IPS-20b (cell line): ENCODE data around the gene RIN3.

ENCODE experiments used
- H3K27ac ChIP-seq: one replicate; pipeline ENCODE4 v1.5.1; 2013; ENCODE audit warnings: low read length
- H3K27me3 ChIP-seq: 2 replicates; pipeline ENCODE4 v1.6.1; 2013; ENCODE audit warnings: mild to moderate bottlenecking, low read length, inconsistent platforms; ENCODE audit not compliant: insufficient read depth
- H3K36me3 ChIP-seq: 2 replicates; pipeline ENCODE4 v1.6.1; 2013; ENCODE audit warnings: low read depth, mild to moderate bottlenecking, inconsistent platforms, low read length, moderate library complexity; ENCODE audit not compliant: insufficient read depth
- H3K4me1 ChIP-seq: 2 replicates; pipeline ENCODE4 v1.6.1; 2013; ENCODE audit warnings: mild to moderate bottlenecking, control low read depth, inconsistent platforms, low read length, moderate library complexity; ENCODE audit not compliant: insufficient read depth
- H3K4me3 ChIP-seq: 2 replicates; pipeline ENCODE4 v1.5.1; 2013; ENCODE audit warnings: mild to moderate bottlenecking, low read length, inconsistent platforms
- H3K9ac ChIP-seq: 2 replicates; pipeline ENCODE4 v1.6.1; 2013; ENCODE audit warnings: low read depth, mild to moderate bottlenecking, inconsistent platforms, low read length, moderate library complexity
- H3K9me3 ChIP-seq: 2 replicates; pipeline ENCODE4 v1.6.1; 2013; ENCODE audit warnings: mild to moderate bottlenecking, low read depth, low read length, inconsistent platforms; ENCODE audit not compliant: insufficient read depth

Gene RIN3

DNA sequence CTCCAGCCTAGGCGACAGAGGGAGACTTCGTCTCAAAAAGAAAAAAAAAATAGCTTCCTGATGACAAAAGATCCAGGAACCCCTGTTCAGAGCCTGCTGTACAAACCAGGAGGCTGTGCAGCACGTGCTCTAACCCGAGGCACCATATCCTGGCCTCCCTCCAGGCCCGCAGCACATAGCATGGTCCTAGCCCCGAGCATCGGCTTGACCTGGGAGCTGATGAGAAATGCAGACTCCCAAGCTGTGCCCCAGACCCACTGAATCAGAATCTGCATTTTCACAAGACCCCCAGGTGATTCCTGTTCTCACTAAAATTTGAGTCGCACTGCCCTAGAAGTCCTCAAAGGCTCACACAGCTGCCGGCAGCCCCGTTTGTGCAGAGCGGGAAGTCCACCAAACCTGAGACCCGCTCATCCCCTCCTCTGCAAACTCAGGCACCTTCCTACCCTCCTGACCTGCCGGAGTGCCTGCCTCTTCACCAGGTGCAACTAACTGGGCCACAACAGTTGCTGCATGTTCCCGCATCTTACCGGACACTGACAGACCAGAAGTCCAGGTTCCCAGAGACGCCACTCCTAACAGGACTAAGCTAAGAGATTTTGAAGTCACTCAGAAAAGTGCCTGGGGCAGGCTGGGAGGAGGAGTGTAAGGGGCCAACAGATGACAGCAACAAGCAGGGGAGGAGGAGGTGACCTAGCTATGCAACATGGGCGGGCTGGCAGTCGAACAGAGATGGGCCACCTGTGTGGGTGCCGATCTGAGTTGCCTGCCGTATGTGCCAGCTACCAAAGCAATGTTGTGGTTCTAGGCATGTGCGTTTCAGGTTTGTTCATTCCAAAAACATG is 24.0 kb upstream of the RIN3 start:
- Histone ChIP-seq H3K27me3 (no peaks in the 10 kb centered on the region; the same call in 1 of the 2 replicates), H3K4me3 (no peak overlapping the region), H3K9ac (no peak overlapping the region), H3K9me3 (no peaks in the 10 kb centered on the region), H3K27ac (no peak overlapping the region), H3K4me1 (peaks cover 5% of the 10 kb centered on the region; the same call in 1 of the 2 replicates), H3K36me3 (no peaks in the 10 kb centered on the region)

DNA sequence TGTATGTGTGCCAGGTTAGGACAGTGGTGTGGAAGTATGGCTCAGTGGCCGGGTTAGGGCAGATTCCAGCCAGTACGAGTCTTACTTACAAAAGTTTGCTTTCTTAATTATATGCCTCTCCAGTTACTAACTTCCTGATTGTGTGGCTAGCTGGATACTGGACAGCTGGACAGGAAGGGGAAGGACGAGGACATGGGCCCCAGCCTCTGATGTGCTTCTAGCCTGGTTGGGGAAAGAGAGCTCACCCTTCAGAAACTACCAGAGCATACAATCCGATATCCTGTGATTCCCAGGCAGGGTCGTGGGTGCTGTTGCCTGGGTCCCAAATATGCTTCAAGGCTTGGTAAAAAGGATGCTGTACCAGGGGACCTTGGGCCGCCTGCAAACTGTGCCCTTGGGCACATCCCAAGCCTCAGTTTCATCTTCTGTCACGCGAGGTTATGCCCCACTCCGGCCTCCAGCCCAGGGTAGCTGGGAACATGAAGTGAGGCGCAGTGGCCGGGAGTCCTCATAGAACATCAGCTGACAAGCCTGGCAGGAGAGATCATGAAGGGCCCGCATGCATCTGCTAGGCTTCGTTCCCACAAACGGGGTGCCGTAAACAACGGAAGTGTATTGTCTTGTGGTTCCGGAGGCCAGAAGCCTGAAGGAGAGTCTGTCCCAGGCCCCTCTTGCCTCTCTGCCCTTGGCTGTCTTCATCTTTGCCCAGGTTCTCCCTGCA is 23.2 kb upstream of the RIN3 start:
- no peaks in the 10 kb centered on the region for H3K9me3 ChIP-seq
- H3K4me1 ChIP-seq, result peaks cover 5% of the 10 kb centered on the region; the same call in 1 of the 2 replicates
- no peak overlapping the region for H3K4me3 ChIP-seq

DNA sequence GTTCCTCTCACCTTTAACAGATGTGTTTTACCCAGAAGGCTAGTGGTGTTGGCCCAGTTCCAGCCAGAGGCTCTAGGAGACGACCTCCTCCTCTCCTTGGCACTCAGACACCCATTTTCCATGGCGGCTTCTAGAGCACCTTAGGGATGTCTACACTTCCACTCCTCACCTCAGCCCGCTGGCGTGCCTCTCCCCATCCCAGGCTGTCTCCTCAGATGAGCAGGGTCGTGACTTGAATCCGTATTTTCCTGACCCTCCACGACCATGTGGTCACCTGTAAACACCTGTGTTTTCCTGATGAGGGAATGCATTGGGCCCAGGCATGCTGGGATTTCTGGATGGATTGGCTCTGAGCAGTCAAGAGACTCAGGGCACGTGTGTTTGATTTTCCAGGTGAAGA is 21.8 kb upstream of the RIN3 start:
- H3K9ac ChIP-seq, result no peak overlapping the region
- H3K36me3 ChIP-seq, result no peaks in the 10 kb centered on the region
- H3K27me3 ChIP-seq, result no peaks in the 10 kb centered on the region; the same call in 1 of the 2 replicates
- H3K4me3 ChIP-seq, result no peak overlapping the region
- peaks cover 5% of the 10 kb centered on the region; the same call in 1 of the 2 replicates for H3K4me1 ChIP-seq
- H3K9me3 ChIP-seq, result no peaks in the 10 kb centered on the region
- no peak overlapping the region for H3K27ac ChIP-seq

More for the DNA sequence above, 23.2 kb upstream of the RIN3 start:
- no peaks in the 10 kb centered on the region; the same call in 1 of the 2 replicates for H3K27me3 ChIP-seq
- H3K27ac ChIP-seq, result no peak overlapping the region
- H3K36me3 ChIP-seq, result no peaks in the 10 kb centered on the region
- no peak overlapping the region for H3K9ac ChIP-seq

DNA sequence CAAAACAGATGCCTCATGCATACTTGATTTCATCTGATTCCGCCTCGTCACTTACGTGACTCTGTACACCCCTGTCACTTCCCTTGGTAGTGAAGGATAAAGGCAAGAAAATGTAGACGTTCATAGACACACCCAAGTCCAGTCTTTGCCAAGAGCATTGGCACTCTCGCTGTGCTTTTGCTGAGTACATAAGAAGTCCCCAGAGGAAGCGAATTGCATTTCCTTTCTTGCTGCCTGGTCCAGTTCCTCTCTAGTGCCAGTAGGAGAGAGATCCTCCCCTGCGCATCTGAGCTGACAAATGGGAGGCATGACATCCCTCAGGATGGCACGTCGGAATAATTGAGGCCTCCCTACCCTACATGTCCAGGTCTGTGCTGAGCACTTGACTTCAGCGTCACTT is 21.3 kb upstream of the RIN3 start:
- no peaks in the 10 kb centered on the region for H3K9me3 ChIP-seq
- H3K27me3 ChIP-seq, result no peaks in the 10 kb centered on the region; the same call in 1 of the 2 replicates
- H3K36me3 ChIP-seq, result no peaks in the 10 kb centered on the region
- no peak overlapping the region for H3K27ac ChIP-seq
- H3K4me1 ChIP-seq, result peaks cover 5% of the 10 kb centered on the region; the same call in 1 of the 2 replicates
- H3K4me3 ChIP-seq, result no peak overlapping the region
- H3K9ac ChIP-seq, result no peak overlapping the region

DNA sequence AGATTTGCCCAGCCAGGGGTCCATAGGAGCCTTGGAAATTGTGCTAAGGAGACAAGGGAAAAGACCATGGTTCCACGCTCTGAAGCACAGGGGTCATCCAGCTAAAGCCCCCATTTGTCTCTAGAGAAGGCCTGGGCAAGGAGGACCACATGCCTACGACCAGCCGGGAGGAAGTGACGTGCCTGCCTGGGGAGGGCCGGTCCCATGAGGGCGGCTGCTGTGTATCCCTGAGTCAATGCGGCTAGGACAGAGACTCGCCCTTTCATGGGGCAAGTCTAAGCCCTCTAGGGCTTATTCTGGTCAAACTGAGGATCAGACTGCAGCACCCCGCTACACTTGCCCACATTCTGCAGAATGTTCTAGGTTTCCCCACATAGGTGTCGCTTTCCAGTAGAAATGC is 20.6 kb upstream of the RIN3 start:
- H3K4me1 ChIP-seq, result no peaks in the 10 kb centered on the region; the same call in 1 of the 2 replicates
- H3K27ac ChIP-seq, result no peak overlapping the region
- no peaks in the 10 kb centered on the region for H3K9me3 ChIP-seq
- H3K4me3 ChIP-seq, result no peak overlapping the region
- no peaks in the 10 kb centered on the region; the same call in 1 of the 2 replicates for H3K27me3 ChIP-seq
- no peaks in the 10 kb centered on the region for H3K36me3 ChIP-seq
- no peak overlapping the region for H3K9ac ChIP-seq

DNA sequence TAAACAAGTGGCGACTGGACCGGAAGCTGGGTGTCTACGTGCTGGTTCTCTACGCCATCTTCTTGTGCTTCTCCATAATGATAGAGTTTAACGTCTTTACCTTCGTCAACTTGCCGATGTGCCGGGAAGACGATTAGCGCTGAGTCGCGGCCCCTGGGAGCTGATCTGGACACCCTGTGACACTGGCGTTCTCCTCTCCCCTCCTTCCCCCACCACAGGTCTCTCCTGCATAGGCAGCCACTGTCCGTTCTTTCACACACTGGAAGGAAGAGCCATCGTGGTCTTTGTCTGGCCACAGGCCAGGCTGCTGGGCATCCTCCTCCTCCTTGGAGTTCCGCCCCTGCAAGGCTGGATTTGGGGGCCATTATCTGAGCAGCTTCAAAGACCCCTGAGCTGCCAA is 20.1 kb upstream of the RIN3 start:
- Histone ChIP-seq H3K4me1 (no peaks in the 10 kb centered on the region; the same call in 1 of the 2 replicates), H3K9ac (no peak overlapping the region), H3K9me3 (no peaks in the 10 kb centered on the region), H3K36me3 (no peaks in the 10 kb centered on the region), H3K27ac (no peak overlapping the region), H3K4me3 (no peak overlapping the region), H3K27me3 (no peaks in the 10 kb centered on the region; the same call in 1 of the 2 replicates)

DNA sequence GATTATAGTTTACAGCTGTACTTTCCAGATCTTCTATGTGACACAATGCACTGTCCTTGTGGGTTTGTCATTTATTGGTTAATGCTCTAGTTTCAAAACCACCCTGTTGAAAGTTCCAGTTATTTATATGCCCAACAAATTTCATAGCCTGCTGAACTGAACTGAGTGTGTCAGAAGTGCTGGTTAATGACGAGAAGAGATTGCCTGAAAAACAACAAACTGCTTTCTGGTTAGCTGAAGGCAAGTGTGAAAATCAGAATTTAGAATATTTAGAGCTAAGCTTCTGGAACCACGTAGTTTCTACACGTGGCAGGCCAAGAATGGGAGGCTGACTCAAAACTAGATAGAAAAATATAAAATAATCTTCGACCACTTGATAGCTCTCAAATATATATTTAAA is 19.1 kb upstream of the RIN3 start:
- Histone ChIP-seq H3K4me3 (no peak overlapping the region), H3K27ac (no peak overlapping the region), H3K27me3 (no peaks in the 10 kb centered on the region; the same call in 1 of the 2 replicates)

DNA sequence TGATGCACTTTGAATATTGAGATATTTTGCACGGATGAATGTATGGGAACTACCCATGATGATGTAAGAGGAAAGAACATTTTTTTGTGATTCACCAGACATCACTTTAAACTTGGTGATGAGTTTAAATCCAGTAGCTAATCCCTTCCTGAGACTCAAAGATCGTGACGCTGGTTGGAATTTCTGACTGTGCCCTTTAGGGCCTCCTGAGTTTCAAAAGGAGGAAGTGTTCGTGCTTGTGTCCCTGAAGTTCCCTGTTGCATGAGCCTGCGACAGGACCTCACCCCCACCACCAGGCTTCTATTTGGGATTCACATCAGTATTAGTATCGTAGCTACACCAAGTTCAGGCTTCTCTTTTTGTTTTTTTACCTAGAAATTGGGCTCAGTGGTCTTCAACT is 18.6 kb upstream of the RIN3 start:
- no peak overlapping the region for H3K4me3 ChIP-seq
- H3K36me3 ChIP-seq, result no peaks in the 10 kb centered on the region
- H3K9me3 ChIP-seq, result no peaks in the 10 kb centered on the region
- H3K27me3 ChIP-seq, result no peaks in the 10 kb centered on the region; the same call in 1 of the 2 replicates
- no peaks in the 10 kb centered on the region; the same call in 1 of the 2 replicates for H3K4me1 ChIP-seq
- no peak overlapping the region for H3K9ac ChIP-seq
- H3K27ac ChIP-seq, result no peak overlapping the region

More for the DNA sequence above, 19.1 kb upstream of the RIN3 start:
- no peaks in the 10 kb centered on the region for H3K36me3 ChIP-seq
- no peaks in the 10 kb centered on the region for H3K9me3 ChIP-seq
- H3K9ac ChIP-seq, result no peak overlapping the region
- no peaks in the 10 kb centered on the region; the same call in 1 of the 2 replicates for H3K4me1 ChIP-seq

DNA sequence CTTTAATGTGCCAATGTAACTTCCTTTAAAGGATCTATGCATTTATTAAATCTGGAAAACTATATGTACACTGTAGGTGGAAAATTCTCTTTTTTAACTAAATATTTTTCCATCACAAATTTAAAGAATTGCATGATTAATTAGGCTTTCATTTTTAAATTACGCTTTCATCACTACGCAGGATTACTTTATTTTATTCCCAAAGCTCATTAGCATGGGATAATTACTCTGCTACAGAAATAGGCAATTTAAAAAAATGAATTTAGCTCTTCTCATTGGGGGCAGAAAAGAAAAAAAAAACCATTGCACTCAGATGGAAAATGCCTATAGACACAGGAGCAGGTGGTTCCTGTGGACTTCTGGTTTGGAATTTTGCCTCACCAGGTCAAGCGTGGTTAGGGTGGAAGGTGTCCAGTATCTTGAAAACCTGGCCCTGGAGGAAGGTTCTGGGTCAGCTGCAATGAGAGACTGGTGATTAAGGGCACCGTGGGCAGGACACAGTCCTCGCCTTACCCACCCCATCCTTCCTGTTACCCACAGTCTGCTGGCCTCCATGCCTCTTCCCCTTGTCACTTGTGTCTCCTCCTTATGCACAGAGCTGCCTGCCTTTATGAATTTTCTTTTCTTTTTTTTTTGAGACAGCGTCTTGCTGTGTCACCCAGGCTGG is 17.3 kb upstream of the RIN3 start:
- Histone ChIP-seq H3K4me1 (no peaks in the 10 kb centered on the region; the same call in 1 of the 2 replicates), H3K9me3 (no peaks in the 10 kb centered on the region), H3K27me3 (no peaks in the 10 kb centered on the region; the same call in 1 of the 2 replicates), H3K36me3 (no peaks in the 10 kb centered on the region), H3K4me3 (no peak overlapping the region), H3K9ac (no peak overlapping the region), H3K27ac (no peak overlapping the region)

DNA sequence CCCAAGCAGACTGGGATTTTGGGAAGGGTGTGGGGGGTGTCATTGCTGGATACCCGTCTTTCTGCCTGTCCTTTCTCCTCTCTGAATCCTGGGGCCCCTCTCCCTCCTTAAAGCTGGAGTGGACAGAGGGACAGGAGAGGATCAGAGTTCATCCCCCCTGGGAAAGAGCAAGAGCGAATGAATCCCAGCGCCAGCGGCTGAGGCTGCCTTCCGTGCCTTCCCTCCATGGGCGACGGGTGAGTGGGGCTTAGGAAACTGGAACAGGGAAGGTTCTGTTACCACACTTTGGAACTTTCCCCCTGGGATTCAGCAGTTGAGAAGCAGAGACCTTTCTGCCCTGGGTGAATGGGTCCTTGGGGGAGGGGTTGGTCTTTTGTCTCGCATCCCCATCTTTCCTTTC is 16.2 kb upstream of the RIN3 start:
- no peaks in the 10 kb centered on the region; the same call in 1 of the 2 replicates for H3K4me1 ChIP-seq

DNA sequence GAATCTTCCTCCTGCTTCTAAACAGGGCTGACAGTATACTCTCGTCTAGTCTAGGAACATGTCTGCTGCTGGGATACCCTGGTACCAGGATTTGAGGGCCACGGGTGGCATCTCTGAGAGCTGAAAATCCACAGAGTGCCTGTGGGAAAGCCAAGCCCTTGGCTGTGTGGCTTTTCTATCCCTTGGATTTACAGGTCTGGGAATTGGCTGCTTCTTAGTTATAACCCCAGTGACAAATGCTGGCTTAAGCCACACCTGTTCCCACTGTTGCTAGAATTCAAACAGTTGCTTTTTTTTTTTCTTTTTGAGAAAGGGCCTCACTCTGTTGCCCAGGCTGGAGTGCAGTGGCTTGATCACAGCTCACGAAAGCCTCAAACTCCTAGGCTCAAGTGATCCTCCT is 14.3 kb upstream of the RIN3 start:
- Histone ChIP-seq H3K27me3 (no peaks in the 10 kb centered on the region), H3K9me3 (no peaks in the 10 kb centered on the region), H3K27ac (no peak overlapping the region), H3K4me3 (no peak overlapping the region), H3K36me3 (no peaks in the 10 kb centered on the region), H3K9ac (no peak overlapping the region), H3K4me1 (no peaks in the 10 kb centered on the region; the same call in 1 of the 2 replicates)

More for the DNA sequence above, 16.2 kb upstream of the RIN3 start:
- Histone ChIP-seq H3K36me3 (no peaks in the 10 kb centered on the region), H3K9ac (no peak overlapping the region), H3K27ac (no peak overlapping the region), H3K27me3 (no peaks in the 10 kb centered on the region; the same call in 1 of the 2 replicates), H3K4me3 (no peak overlapping the region), H3K9me3 (no peaks in the 10 kb centered on the region)
